HS-27A (cell line): ENCODE data around the gene FAM83B.
"Not testable (repeated sequence)": the region's sequence is repeated elsewhere in the genome, so short reads cannot be mapped to it uniquely, and the experiment has no call there.

Experiments used
- DNase-seq: peaks from one replicate; pipeline ENCODE4 v3.0.0-alpha.2; 2012; ENCODE audit warnings: low read depth, missing footprints

Gene FAM83B

DNA sequence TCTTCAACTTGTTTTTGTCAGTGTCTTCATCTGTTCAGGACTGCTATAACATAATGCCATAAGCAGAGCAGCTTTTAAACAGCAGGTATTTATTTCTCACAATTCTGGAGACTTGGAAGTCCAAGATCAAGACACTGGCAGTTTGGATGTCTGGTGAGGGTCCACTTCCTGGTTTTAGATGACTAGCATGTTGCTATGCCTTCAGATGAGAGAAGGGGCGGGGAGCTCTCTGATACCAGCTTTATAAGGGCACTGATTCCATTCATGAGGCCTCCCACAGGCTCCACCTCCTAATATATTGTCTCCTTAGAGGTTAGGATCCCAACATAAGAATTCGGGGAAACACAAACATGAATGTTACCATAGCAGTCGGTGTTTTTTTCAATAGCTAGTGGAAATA lies 52.9 kb downstream of the FAM83B start:
- DNase-seq, result no peak

DNA sequence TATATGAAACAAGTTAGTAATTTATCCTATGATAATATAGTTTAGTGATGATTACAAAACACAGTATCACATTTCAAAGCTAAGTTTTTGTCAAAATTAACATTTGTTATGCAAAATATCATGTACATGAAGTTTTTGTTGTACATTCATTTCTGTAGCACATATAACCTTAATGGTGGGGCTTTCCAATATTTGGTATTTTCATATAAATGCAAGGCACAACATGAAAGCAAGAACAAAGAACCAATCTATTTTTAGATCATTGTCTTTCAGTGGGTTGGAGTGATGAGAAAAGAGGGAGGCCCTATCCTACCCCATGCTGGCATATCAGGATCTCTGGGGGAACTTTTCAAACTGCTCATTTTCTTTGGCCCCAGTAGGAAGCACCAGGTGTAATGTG lies 53.4 kb downstream of the FAM83B start:
- no peak for DNase-seq

DNA sequence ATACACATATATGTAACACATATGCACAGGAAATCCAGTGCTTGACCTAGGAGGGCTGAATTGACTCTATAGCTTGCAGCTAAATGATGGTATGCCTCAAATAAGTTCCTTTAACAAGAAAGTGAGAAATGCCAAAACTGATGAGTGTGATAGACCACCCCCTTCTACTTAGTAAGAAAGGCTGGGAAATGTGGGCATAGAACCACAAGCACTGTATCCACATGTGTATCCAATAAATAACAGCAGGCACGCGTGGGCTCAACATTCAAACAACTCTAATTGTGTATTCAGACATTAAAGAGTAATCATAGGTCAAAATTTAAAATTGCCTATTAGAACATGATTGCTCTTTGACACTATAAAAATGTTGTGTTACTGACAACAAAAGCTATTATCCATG lies 54.1 kb downstream of the FAM83B start:
- no peak for DNase-seq

DNA sequence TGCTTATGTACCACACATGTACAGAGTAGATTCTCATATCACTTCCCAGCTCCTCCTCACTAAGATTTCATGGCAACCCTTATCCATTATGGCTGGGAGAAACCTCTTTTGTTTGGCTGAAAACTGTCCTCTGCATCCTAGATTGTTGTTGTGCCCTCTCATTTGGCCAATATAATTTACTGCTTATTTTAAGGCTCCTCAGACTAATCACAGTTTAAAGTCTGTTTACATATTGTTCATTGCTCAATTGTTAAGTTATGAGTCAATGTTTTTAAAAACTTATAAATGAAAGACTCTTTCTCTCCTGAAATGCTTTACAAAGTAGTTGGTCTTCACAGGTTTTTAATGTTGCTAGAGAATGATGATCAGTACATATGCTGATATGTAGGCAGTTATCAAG lies 57.3 kb downstream of the FAM83B start:
- no peak for DNase-seq

DNA sequence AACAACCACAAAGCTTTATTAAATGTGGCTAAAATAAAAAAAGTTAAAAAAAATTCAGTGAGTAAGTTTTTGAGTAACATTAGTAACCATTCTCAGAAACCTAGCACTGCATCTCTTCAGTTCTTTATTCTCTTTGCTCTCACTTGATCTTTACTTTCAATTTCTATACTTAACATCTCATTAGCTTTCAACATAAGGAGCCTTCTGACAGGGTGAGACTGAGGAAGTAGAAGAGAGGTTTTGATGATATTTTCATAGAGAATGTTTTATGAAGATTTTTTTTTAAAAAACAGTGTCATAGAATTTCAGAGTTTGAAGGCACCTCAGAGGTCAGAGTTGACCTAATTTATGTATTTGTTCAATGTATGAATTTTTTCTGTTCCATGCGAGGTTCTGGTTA lies 60.8 kb downstream of the FAM83B start:
- DNase-seq, result no peak

DNA sequence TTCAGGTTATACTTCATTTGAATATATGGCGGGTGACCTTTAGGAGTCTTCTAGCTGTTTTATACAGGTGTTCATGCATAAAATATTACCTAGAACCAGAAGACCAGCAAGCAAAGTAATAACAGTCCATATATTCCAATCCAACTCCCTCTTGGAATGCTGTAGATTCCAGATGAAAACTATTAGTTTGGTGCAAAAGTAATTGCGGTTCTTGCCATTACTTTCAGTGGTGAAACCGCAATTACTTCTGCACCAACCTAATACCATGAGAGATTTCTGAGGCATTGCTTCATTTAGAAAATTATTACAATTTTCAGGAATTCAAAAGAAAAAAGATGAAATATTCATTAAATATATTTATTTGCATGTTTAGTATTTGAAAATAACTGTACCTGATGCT lies 62.6 kb downstream of the FAM83B start:
- no peak for DNase-seq

DNA sequence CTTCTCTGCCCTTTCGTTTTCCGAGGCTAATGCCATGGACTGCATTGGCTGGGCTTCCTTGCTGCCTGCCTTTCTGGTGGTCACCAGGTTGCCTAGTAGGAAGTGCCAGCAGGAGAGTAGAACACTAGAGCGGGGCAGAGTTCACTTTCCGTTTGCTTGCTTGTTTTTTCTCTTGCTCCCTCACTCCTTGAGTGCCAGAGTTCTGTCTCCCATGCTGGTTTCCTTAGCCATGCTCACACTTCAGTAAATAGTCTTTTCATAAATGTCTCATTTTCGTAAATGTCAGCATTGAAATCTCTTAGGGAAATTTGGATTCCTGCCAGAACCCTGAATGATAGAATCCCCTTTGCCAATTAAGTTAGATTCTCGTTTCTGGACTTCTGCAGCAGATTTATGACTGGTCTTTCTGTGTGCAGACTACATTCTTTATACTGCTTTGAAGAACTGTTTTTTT lies 63.9 kb downstream of the FAM83B start:
- DNase-seq, result no peak

DNA sequence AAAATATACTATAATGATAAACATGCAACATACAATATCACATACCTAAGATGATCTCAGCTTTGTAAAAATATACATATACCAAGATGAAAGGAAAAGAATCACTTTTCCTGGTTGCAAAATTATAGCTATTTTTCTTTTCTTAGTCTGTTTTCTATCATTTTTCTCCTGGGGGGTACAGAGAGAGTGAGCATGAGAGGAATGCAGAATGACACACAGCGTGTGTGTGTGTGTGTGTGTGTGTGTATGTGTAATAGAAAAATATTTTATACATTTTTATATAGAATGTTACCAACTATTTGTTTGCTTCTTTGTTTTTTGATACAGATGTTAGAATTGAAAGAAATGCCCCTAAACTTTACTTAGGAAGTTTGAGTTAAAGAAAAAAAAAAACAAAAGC lies 64.3 kb downstream of the FAM83B start:
- DNase-seq, result no peak

DNA sequence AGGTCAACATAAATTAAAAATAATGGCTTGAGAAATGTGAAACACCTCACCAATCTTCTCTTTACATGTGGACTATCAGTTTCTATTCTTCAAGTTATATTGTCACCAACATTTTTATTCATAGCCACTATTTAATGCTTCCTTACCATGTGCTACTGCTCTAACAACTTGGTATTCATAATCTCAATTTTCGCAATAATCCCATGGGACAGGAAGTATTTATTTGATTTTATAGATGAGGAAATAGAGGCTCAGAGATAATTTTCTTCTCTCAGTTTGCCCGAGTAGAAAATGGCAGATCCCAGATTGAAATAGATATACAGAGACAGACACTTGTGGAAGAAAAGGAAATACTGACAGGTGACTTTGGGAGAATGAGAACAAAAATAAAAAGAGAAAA lies 66.6 kb downstream of the FAM83B start:
- DNase-seq, result no peak

DNA sequence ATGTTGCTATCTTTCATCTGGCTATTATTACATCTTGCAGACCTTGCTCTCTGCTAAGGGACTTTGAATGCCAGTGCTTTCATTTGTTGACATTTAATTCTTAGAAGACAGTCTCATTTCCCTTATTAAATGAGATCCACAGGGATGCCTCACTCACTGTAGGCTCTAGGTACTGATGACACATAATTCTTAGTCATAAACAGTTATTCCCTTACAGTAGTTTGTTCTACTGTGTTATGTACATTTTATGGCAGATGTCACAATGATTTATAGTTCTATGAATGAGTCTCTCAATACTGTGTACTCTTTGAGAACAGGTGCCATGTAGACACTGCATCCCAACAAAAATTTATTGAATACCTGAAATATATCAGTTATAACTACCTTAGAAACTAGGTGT lies 70.3 kb downstream of the FAM83B start:
- DNase-seq, result no peak

DNA sequence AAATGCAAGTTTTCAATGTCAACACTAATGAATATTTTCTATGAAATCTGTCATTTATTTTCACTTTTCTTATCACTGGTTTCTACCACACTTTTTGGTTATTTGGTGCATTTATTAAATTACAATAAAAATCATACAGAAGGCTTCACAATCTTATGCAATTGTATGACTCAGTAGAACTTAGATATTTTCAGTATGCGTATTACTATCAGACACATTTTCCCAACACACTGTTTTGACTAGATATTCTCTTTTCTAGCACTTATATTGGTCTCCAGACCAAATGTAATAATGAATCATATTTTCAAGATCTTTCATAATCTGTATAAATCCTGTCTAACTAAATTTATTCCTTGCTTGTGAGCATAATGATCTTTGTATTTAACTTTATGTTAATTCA lies 74.1 kb downstream of the FAM83B start:
- DNase-seq, result no peak

DNA sequence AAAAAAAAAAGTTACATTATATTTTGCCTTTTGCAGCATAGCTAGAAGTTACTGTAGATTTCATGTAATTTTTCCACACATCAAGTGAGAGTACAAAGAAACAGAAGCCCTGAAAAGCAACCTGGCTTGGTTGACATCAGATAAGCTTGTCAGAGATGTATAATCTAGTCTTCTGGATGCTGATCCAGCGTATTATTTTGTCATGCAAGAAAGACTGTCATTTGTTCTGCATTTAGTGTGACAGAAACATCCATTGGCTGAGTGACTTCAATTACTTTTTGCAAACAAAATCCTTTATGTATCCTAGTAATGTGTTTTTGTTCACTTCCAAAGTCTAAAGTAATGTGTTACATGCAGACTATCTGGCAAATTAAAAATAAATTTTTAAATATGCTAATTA lies 75.3 kb downstream of the FAM83B start:
- DNase-seq, result no peak

DNA sequence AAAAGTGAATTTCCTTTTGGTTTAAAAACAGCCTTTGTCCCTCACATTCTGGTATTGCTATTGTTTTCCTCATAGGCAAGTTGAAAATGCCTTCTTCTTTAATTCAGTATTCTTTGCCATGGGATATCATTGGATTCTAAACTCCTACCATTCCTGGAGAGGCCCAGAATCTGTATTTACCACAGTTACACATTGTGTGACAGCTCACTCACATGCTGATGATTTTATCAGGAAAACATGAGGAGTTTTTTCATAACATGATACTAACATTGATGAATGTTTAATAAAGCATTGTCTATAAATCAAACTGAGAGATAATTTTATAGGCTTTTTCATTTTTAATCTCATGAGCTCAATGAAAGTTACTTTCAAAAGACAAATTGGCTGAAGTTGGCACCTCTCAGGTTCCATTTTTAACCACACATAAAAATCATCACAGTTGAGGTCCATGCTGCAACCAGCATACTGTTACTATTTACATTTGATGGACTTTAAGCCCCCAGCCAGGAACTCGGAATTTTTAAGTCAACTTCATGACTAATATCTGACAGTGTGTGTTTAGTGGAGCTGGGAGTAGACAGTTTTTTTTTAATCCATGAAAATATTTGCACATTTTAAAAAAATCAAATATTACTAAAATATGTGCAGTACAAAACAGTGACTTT lies 82.8 kb downstream of the FAM83B start:
- no peak for DNase-seq

DNA sequence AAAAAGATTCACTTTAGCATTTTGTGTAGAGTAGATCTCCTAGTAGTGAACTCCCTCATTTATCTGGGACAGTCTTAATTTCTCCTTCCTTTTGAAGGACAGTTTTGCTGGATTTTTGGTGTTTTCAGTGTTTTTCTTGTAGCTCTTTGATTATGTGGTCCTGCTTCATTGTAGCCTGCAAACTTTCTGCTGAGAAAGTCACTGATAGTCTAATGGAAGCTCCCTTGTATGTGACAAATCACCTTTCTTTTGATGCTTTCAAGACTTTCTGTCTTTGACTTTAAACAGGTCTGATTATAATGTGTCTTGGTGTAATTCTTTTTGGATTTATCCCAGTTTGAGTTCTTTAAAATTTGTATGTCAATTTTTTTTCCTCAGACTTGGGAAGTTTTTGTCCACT lies 86.1 kb downstream of the FAM83B start:
- DNase-seq, result no peak

DNA sequence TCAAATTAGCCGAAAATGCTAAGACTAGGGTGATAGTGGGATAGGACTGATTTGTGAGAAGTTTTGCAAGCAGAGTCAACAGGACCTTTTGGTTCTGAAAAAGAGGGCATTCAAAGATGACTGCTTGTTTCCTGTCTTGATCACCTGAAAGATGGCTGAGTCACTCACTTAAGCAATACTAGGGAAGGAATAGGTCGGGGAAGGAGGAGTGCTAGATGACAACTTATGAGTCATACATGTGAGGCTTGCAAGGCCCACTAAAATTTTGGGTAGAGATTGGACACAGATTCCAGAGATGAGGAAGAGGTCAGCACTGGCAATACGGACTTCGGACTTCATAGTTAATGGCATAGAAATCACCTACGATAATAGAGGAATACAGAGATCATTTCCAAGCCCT lies 89.2 kb downstream of the FAM83B start:
- DNase-seq, result no peak

DNA sequence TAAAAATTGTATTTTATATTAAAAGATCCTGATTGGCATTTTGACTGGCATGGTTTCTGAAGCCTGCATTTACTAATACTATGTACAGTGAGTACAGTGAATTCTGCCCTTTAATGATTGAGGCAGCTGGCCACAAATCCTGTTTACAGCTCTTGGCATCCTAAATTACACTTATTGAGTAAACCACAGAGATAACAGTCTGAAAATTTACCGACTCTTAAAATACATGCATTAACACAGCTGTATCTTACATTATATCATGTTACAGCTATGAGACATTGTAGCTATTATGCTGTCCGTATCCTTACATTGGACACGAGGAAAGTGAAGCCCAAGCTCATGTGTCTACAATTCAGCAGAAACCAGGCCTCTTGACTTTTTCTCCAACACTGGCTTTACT lies 90.8 kb downstream of the FAM83B start:
- DNase-seq, result no peak

DNA sequence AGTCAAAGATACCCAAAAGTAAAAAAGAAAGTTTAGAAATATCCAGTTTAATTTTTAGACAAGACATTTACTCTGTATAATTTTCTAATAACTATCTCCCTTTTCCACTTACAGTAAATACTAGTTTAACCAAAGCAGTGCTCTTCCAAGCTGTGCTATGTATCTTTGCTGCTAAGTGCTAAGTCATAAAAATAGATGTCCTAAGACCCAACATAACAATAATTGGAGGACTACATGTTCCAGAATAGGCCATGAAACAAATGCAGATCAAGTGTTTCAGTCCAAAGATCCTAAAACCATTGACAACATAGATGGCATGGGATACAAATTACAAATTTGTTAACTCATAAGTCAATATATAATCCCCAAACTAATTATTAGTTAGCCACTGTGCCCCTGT lies 111.1 kb downstream of the FAM83B start:
- no peak for DNase-seq

DNA sequence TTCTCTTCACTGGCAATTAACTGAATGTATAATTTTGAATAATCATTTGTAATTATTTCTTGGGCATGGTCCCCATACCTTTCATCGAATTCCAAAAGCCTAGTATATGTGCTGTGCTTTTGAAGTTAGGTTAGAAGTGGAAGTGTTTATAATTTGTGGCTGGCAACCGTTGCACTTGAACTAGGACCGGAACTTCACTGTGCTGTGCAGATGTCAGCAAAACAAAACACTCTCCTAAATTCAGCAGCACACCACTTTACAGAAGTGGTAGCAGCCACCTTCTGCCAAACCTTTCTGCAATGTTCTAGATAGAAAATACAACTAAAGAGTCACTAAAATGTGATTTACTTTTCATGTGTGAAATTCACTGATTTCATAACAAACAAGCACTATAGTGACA lies 111.9 kb downstream of the FAM83B start:
- DNase-seq, result no peak

DNA sequence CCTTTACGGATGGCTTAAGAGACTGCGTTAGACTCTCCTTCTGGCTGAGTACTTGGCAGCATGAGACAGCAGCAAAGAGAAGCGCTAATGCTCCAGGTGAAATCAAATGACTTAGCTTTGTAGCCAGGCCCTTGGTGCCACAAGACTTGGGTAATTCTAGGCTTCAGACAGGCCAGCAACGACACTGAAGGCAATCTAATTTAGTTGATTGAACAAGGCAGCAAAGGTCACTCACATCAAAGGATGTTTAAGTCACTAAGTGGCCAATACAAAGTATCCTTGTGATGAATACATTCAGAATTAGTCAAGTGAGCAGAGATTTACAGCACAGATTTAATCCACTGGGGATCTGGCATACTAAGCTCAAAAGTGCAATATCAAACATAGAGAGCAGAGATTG lies 113.2 kb downstream of the FAM83B start:
- no peak for DNase-seq

DNA sequence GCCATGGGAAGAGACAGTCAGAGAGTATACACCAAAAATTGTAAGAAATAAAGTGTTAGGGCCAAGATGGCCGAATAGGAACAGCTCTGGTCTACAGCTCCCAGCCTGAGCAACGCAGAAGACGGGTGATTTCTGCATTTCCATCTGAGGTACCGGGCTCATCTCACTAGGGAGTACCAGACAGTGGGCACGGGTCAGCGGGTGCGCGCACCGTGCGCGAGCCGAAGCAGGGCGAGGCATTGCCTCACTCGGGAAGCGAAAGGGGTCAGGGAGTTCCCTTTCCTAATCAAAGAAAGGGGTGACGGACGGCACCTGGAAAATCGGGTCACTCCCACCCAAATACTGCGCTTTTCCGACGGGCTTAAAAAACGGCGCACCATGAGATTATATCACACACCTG lies 114.8 kb downstream of the FAM83B start:
- not testable (repeated sequence) for DNase-seq

DNA sequence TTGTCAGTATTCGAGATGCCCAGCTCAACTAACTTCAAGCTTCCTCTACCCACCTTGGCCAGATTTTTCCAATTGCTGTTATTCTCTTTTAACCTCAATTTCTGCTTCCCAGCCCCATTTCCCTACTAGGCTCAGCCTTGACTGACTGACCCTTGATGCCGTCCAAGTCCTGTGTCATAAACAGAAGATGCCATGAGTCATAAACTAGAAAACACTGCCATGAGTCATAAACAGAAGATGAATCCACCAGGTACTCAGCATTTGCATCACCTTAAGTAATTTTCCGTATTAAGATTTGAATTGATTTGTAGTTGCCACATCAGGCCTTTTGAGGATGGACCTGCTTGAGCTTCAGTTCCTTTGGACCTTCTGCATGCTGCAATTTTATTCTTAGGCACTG lies 123.8 kb downstream of the FAM83B start:
- no peak for DNase-seq

DNA sequence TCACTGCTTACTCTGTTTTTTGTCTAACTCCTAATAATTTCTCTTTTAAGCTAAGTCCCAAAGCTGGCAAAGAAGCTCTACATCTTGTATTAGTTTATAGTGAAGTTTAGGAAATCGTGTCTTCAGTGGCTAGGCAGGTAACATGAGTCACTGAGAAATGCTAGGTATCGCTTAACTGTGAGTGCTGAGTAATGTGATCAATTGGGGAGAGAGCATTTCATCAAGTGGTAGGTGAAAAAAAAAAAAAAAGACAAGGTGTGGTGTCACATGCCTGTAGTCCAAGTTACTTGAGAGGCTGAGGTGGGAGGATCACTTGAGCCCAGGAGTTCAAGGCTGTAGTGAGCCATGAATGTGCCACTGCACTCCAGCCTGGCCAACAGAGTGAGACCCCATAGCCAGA lies 125.3 kb downstream of the FAM83B start:
- no peak for DNase-seq

DNA sequence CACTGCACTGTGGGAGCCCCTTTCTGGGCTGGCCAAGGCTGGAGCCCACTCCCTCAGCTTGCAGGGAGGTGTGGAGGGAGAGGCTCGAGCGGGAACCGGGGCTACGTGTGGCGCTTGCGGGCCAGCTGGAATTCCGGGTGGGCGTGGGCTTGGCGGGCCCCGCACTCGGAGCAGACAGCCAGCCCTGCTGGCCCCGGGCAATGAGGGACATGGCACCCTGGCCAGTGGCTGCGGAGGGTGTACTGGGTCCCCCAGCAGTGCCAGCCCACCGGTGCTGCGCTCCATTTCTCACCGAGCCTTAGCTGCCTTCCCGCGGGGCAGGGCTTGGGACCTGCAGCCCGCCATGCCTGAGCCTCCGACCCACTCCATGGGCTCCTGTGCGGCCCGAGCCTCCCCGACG lies 132.6 kb downstream of the FAM83B start:
- not testable (repeated sequence) for DNase-seq

DNA sequence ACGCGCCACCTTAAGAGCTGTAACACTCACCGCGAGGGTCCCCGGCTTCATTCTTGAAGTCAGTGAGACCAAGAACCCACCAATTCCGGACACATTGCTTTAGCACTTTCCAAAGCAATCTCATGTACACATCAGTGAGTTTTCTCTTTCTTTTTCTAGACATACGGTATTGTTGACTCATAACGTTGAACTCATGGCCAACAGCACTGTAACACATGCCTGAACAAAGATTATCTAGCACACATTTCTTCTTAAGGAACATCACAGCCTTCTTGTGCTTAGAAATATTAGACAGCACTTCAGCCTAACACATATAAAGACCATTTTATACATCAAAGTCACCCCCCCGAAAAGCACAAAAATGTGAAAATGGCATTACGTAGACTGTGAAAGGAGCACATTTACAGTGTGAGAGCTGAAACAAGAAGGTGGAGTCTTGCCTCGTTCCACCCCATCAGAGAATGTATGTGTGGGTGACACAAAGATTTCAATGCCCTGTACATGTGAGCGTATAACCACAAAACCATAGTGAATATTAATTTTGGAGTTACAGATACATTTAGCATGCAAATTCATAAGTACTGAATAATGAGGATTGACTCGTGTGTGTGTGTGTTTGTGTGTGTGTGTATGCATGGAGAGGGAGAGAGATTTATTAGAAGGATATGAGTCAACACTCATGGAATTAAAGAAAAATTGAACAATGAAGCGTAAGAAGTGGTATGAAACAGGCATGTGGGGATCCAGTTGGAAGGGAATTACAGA lies 134.1 kb downstream of the FAM83B start:
- DNase-seq, result peak; percentile 19
